H1 (cell line): ENCODE measurements around the gene GRIK1. TPM values are rescaled to one million over a fixed set of nuclear protein-coding genes. Genes with fewer than 3 reads are reported as not detected.

Experiments used
- CTCF ChIA-PET: fragments of 300-600 bp; sonication (Branson Sonifier 250); formaldehyde crosslinking; loops from one replicate; lab custom pipeline; 2021; ENCODE audit not compliant: partially characterized antibody; lab: Charles Lee
- POLR2A ChIA-PET: fragments of 300-600 bp; sonication (Branson Sonifier 250); formaldehyde crosslinking; loops from one replicate; lab custom pipeline; 2021; ENCODE audit warnings: inconsistent platforms; ENCODE audit not compliant: partially characterized antibody; lab: Charles Lee
- DNase-seq, 2 experiments: peaks; one replicate each; pipeline versions ENCODE4 v3.0.0 to v3.0.0-alpha.2; 2010 to 2022; ENCODE audit warnings: low spot score in 2 of 2, low read depth in 1 of 2, mixed read lengths in 1 of 2
- FAIRE-seq: peaks from 2 replicates; lab custom pipeline; 2011; peaks lifted over from hg19 to GRCh38; lab: Jason Lieb, UNC
- H2AFZ ChIP-seq: 2 replicates; pipeline ENCODE4 v1.8.1; 2012; ENCODE audit warnings: low read length, inconsistent platforms
- H2AK5ac ChIP-seq: 2 replicates; pipeline ENCODE4 v1.6.1; 2013; ENCODE audit warnings: low read depth, low read length
- H2BK120ac ChIP-seq: replicated peaks from 2 replicates; pipeline ENCODE3; 2013; ENCODE audit warnings: low read depth, low read length, inconsistent platforms
- H2BK12ac ChIP-seq: 2 replicates; pipeline ENCODE4 v1.6.1; 2013; ENCODE audit warnings: low read depth, low read length
- H2BK15ac ChIP-seq: 2 replicates; pipeline ENCODE4 v1.6.1; 2013; ENCODE audit warnings: low read length
- H2BK20ac ChIP-seq: 2 replicates; pipeline ENCODE4 v1.6.1; 2013; ENCODE audit warnings: low read length
- H2BK5ac ChIP-seq: 2 replicates; pipeline ENCODE4 v1.6.1; 2013; ENCODE audit warnings: low read depth, low read length
- H3K14ac ChIP-seq: 2 replicates; pipeline ENCODE4 v1.6.1; 2013; ENCODE audit warnings: inconsistent platforms; ENCODE audit not compliant: insufficient read length
- H3K18ac ChIP-seq: 2 replicates; pipeline ENCODE4 v1.6.1; 2013; ENCODE audit warnings: low read length; ENCODE audit errors: extremely low read depth
- H3K23ac ChIP-seq: 2 replicates; pipeline ENCODE4 v1.6.1; 2013; ENCODE audit warnings: inconsistent platforms; ENCODE audit not compliant: insufficient read length
- H3K23me2 ChIP-seq: 2 replicates; pipeline ENCODE4 v1.6.1; 2013; ENCODE audit warnings: low read depth, low read length
- H3K27ac ChIP-seq: 2 replicates; pipeline ENCODE4 v1.6.1; 2011; ENCODE audit warnings: low read depth, low read length, inconsistent platforms
- H3K27me3 ChIP-seq, 4 experiments: replicated peaks in 1 of 4; 1 replicate in 1 of 4; 2 replicates in 3 of 4; pipeline versions ENCODE4 v1.6.1 to v1.8.1; 2011 to 2013; ENCODE audit warnings: low read length in 3 of 4, mild to moderate bottlenecking in 3 of 4, inconsistent platforms in 2 of 4, mixed read lengths in 2 of 4, moderate library complexity in 1 of 4; ENCODE audit not compliant: control insufficient read depth in 3 of 4, insufficient read depth in 3 of 4; ENCODE audit errors: extremely low read depth in 1 of 4
- H3K36me3 ChIP-seq, 4 experiments: 2 replicates each; pipeline versions ENCODE4 v1.6.1 to v1.8.1; 2011 to 2013; ENCODE audit warnings: mild to moderate bottlenecking in 4 of 4, low read length in 3 of 4, moderate library complexity in 2 of 4, control low read depth in 1 of 4, inconsistent platforms in 1 of 4; ENCODE audit not compliant: insufficient read depth in 4 of 4, control insufficient read depth in 2 of 4
- H3K4ac ChIP-seq: replicated peaks from 2 replicates; pipeline ENCODE3; 2013; ENCODE audit warnings: low read length, low read depth, mixed read lengths, inconsistent platforms; ENCODE audit not compliant: insufficient read length
- H3K4me1 ChIP-seq, 4 experiments: replicated peaks in 1 of 4; 1 replicate in 1 of 4; 2 replicates in 3 of 4; pipeline versions ENCODE4 v1.6.1 to v1.8.1; 2011 to 2013; ENCODE audit warnings: low read length in 3 of 4, inconsistent platforms in 2 of 4, mixed read lengths in 1 of 4; ENCODE audit not compliant: insufficient read depth in 4 of 4, control insufficient read depth in 3 of 4
- H3K4me2 ChIP-seq, 2 experiments: 2 replicates each; pipeline versions ENCODE4 v1.6.1 to v1.8.1; 2011 to 2013; ENCODE audit warnings: low read depth in 2 of 2, low read length in 2 of 2, control low read depth in 1 of 2, inconsistent platforms in 1 of 2, mild to moderate bottlenecking in 1 of 2; ENCODE audit not compliant: insufficient read depth in 1 of 2
- H3K4me3 ChIP-seq, 4 experiments: fragments of 200-600, 300-600 bp in 1 of 4; sonication (generic), shearing (Covaris generic), sonication (Bioruptor Twin) in 1 of 4; 2 replicates each; pipeline versions ENCODE4 v1.5.1 to v1.8.1; 2011 to 2016; ENCODE audit warnings: low read length in 4 of 4, low read depth in 3 of 4, control low read depth in 2 of 4, inconsistent platforms in 2 of 4, mild to moderate bottlenecking in 2 of 4, mixed read lengths in 1 of 4, moderate library complexity in 1 of 4; ENCODE audit not compliant: insufficient read depth in 2 of 4; ENCODE audit errors: extremely low read depth in 1 of 4
- H3K56ac ChIP-seq: replicated peaks from 2 replicates; pipeline ENCODE3; 2013; ENCODE audit warnings: low read depth, mild to moderate bottlenecking, mixed read lengths, low read length, inconsistent platforms; ENCODE audit not compliant: insufficient read length
- H3K79me1 ChIP-seq: 2 replicates; pipeline ENCODE4 v1.6.1; 2013; ENCODE audit warnings: low read depth, low read length, control low read depth
- H3K79me2 ChIP-seq, 2 experiments: 2 replicates each; pipeline versions ENCODE4 v1.6.1 to v1.8.1; 2012 to 2013; ENCODE audit warnings: low read length in 2 of 2, mild to moderate bottlenecking in 2 of 2, inconsistent platforms in 1 of 2; ENCODE audit not compliant: insufficient read depth in 2 of 2, control insufficient read depth in 1 of 2
- H3K9ac ChIP-seq, 4 experiments: replicated peaks in 1 of 4; 1 replicate in 1 of 4; 2 replicates in 3 of 4; pipeline versions ENCODE4 v1.6.1 to v1.8.1; 2011 to 2013; ENCODE audit warnings: low read depth in 3 of 4, low read length in 3 of 4, control low read depth in 2 of 4, mild to moderate bottlenecking in 2 of 4, moderate library complexity in 2 of 4, inconsistent platforms in 1 of 4; ENCODE audit errors: extremely low read depth in 1 of 4
- H3K9me3 ChIP-seq, 2 experiments: 2 replicates each; pipeline versions ENCODE4 v1.6.1 to v1.8.1; 2012 to 2013; ENCODE audit warnings: mild to moderate bottlenecking in 2 of 2, moderate library complexity in 2 of 2, control low read depth in 1 of 2, inconsistent platforms in 1 of 2, low read depth in 1 of 2, low read length in 1 of 2, mixed read lengths in 1 of 2; ENCODE audit not compliant: insufficient read depth in 2 of 2
- H4K20me1 ChIP-seq, 2 experiments: replicated peaks in 1 of 2; 2 replicates each; pipeline versions ENCODE3 to v1.8.1; 2011 to 2013; ENCODE audit warnings: inconsistent platforms in 2 of 2, low read length in 2 of 2, mild to moderate bottlenecking in 1 of 2; ENCODE audit not compliant: insufficient read depth in 2 of 2, control insufficient read depth in 1 of 2
- H4K5ac ChIP-seq: 2 replicates; pipeline ENCODE4 v1.6.1; 2013; ENCODE audit warnings: low read length, low read depth, mixed read lengths, inconsistent platforms; ENCODE audit not compliant: insufficient read length
- H4K8ac ChIP-seq: 2 replicates; pipeline ENCODE4 v1.8.0; 2013; ENCODE audit warnings: mild to moderate bottlenecking, moderate library complexity, low read length, inconsistent platforms; ENCODE audit not compliant: insufficient read depth; ENCODE audit errors: extremely low read depth
- H4K91ac ChIP-seq: replicated peaks from 2 replicates; pipeline ENCODE3; 2013; ENCODE audit warnings: low read length, mixed read lengths, inconsistent platforms; ENCODE audit not compliant: insufficient read length
- POLR2A ChIP-seq, 2 experiments: IDR thresholded peaks; 1 replicate in 1 of 2; 2 replicates in 1 of 2; pipeline ENCODE4 v1.6.1; 2011; ENCODE audit warnings: low read depth in 2 of 2, low read length in 2 of 2, mild to moderate bottlenecking in 2 of 2; ENCODE audit errors: control extremely low read depth in 1 of 2
- WGBS, 2 experiments: shearing (Covaris generic) in 1 of 2; methylation state at CpG; one replicate each; pipeline versions ENCODE4 v1.1.6 to v1.1.7; 2013 to 2015; ENCODE audit warnings: low lambda C conversion rate in 2 of 2, mixed read lengths in 2 of 2, inconsistent platforms in 1 of 2, low coverage in 1 of 2, missing lambda C conversion rate in 1 of 2; ENCODE audit not compliant: insufficient replicate concordance in 2 of 2, insufficient coverage in 1 of 2, insufficient read length in 1 of 2; ENCODE audit errors: extremely low coverage in 1 of 2, missing lambda C conversion rate in 1 of 2; 5-methylcytosine and 5-hydroxymethylcytosine counted together
- polyA plus RNA-seq, 7 experiments: library from polyadenylated mRNA; depleted of rRNA in 3 of 7; stranded (reverse) in 5 of 7; unstranded in 2 of 7; fragments of >200 nt in 5 of 7; fragments of 200-250 nt in 2 of 7; gene quantifications; 1 replicate in 5 of 7; 2 replicates in 1 of 7; 4 replicates in 1 of 7; pipeline versions ENCODE4 v1.2.1 to v1.2.3, GENCODE V29; 2011 to 2013; ENCODE audit warnings: missing spikeins in 2 of 7, mixed read lengths in 2 of 7
- total RNA-seq: library from RNA; stranded (reverse); fragmentation: NEBNext Ultra II Directional; extraction: Animal tissue kit (Norgen Biotek cat#: 25700); gene quantifications from 2 replicates; pipeline ENCODE4 v1.2.1, GENCODE V29; 2021

Gene GRIK1
- total and polyA plus RNA-seq, 2 of the 8 experiments (the other 6 are each of a cell fraction or from before 2014, with no cell fraction given), result 0.11 to 0.32 TPM

- TF ChIP-seq POLR2A (IDR thresholded peaks at IDR 0.05; ENCODE audit: control extremely low read depth in 1 of 2, low read depth in 2 of 2, low read length in 2 of 2), result no peak
- H3K23me2 ChIP-seq, result no peaks in the 10 kb centered on the region
- H3K4me1 ChIP-seq, result no peaks in the 10 kb centered on the region
- no peak for FAIRE-seq
- H3K4ac ChIP-seq, result no peak overlapping the region
- no peak overlapping the region for H3K4me2 ChIP-seq
- no peaks in the 10 kb centered on the region for H3K27me3 ChIP-seq
- ChIA-PET CTCF (no interaction called here), POLR2A (no interaction called here)
- H3K9ac ChIP-seq, result no peak overlapping the region
- no peak overlapping the region for H3K56ac ChIP-seq
- H3K4me3 ChIP-seq, result no peak overlapping the region
- H2BK15ac ChIP-seq, result no peak overlapping the region
- H2BK20ac ChIP-seq, result no peak overlapping the region
- no peak overlapping the region for H3K23ac ChIP-seq
- no peak overlapping the region for H2BK12ac ChIP-seq
- H3K79me2 ChIP-seq, result no peaks in the 10 kb centered on the region
- H2AK5ac ChIP-seq, result no peak overlapping the region
- H4K8ac ChIP-seq, result no peak overlapping the region
- H2BK120ac ChIP-seq, result no peak overlapping the region
- no peak overlapping the region for H2BK5ac ChIP-seq
- H4K20me1 ChIP-seq, result no peaks in the 10 kb centered on the region
- H3K9me3 ChIP-seq, result no peaks in the 10 kb centered on the region
- H3K79me1 ChIP-seq, result no peaks in the 10 kb centered on the region
- H4K91ac ChIP-seq, result no peak overlapping the region
- H3K27ac ChIP-seq, result no peak overlapping the region
- H3K18ac ChIP-seq, result no peak overlapping the region
- DNase-seq, result no peak
- no peak overlapping the region for H3K14ac ChIP-seq
- 85% methylated on average over 1 of the region's 1 CpG; no CpG with 5 or more reads in 1 of the 2 experiments for WGBS, 2 experiments
- no peaks in the 10 kb centered on the region for H3K36me3 ChIP-seq
- no peak overlapping the region for H2AFZ ChIP-seq
- H4K5ac ChIP-seq, result no peak overlapping the region
Measured at GRCh38 chr21:29557931-29558725, 381.7 kb downstream of the GRIK1 start.
